ENCODE results near the gene EIF4ENIF1.
A peak's percentile ranks its signal among the peaks of the same experiment; 100 is the strongest.
"Not testable (repeated sequence)": the region's sequence is repeated elsewhere in the genome, so short reads cannot be mapped to it uniquely, and the experiment has no call there.

Gene EIF4ENIF1

GRCh38 chr22:31491218-31491962, 1.7 kb upstream of the EIF4ENIF1 start:
- no peak for DNase-seq

GRCh38 chr22:31490496-31490925, 869 bp upstream of the EIF4ENIF1 start:
- peak; percentile 9 for DNase-seq

- DNase-seq: peak; percentile 18
Measured at GRCh38 chr22:31488988-31489617, 539 bp downstream of the EIF4ENIF1 start.

- no peak for DNase-seq
Measured at GRCh38 chr22:31488346-31488883, 1.2 kb downstream of the EIF4ENIF1 start.

- DNase-seq: no peak
Measured at GRCh38 chr22:31486951-31487350, 2.7 kb downstream of the EIF4ENIF1 start.

GRCh38 chr22:31486369-31486768, 3.3 kb downstream of the EIF4ENIF1 start:
- not testable (repeated sequence) for DNase-seq

GRCh38 chr22:31482470-31482869, 7.2 kb downstream of the EIF4ENIF1 start:
- not testable (repeated sequence) for DNase-seq

- DNase-seq: no peak
Measured at GRCh38 chr22:31481129-31481528, 8.5 kb downstream of the EIF4ENIF1 start.

GRCh38 chr22:31477329-31477728, 12.3 kb downstream of the EIF4ENIF1 start:
- DNase-seq: no peak

GRCh38 chr22:31475800-31476199, 13.8 kb downstream of the EIF4ENIF1 start:
- no peak for DNase-seq

GRCh38 chr22:31474743-31475142, 14.9 kb downstream of the EIF4ENIF1 start:
- DNase-seq: no peak

- no peak for DNase-seq
Measured at GRCh38 chr22:31465307-31465706, 24.3 kb downstream of the EIF4ENIF1 start.

GRCh38 chr22:31461699-31462098, 27.9 kb downstream of the EIF4ENIF1 start:
- DNase-seq: no peak

GRCh38 chr22:31451709-31452571, 37.7 kb downstream of the EIF4ENIF1 start:
- peak; percentile 2 for DNase-seq

GRCh38 chr22:31449506-31449905, 40.1 kb downstream of the EIF4ENIF1 start:
- no peak for DNase-seq

- DNase-seq: no peak
Measured at GRCh38 chr22:31448382-31448781, 41.3 kb downstream of the EIF4ENIF1 start.

- no peak for DNase-seq
Measured at GRCh38 chr22:31447337-31447736, 42.3 kb downstream of the EIF4ENIF1 start.

GRCh38 chr22:31446767-31447166, 42.9 kb downstream of the EIF4ENIF1 start:
- no peak for DNase-seq

GRCh38 chr22:31446208-31446607, 43.4 kb downstream of the EIF4ENIF1 start:
- no peak for DNase-seq

GRCh38 chr22:31445642-31446041, 44.0 kb downstream of the EIF4ENIF1 start:
- no peak for DNase-seq

GRCh38 chr22:31443516-31443915, 46.1 kb downstream of the EIF4ENIF1 start:
- no peak for DNase-seq

GRCh38 chr22:31442768-31443489, 46.7 kb downstream of the EIF4ENIF1 start:
- DNase-seq: no peak

- no peak for DNase-seq
Measured at GRCh38 chr22:31441652-31442051, 48.0 kb downstream of the EIF4ENIF1 start.
